ENCODE measurements around the gene TGFBR2.

GRCh38 chr3:30657914-30658313 is 51.5 kb downstream of the TGFBR2 start:
- TF ChIP-seq CTCF (IDR thresholded peaks at IDR 0.05), result no peak
- TF ChIP-seq POLR2A (IDR thresholded peaks at IDR 0.05), result no peak
